GM18520 (cell line): ENCODE measurements around the gene CDK4.
"Not testable (repeated sequence)": the region's sequence is repeated elsewhere in the genome, so short reads cannot be mapped to it uniquely, and the experiment has no call there.

Experiments used
- ATAC-seq: cut with Tn5 transposase; IDR thresholded peaks from one replicate; pipeline ENCODE4 v1.9.1; 2021; ENCODE audit not compliant: unreplicated experiment

CDK4 gene

GRCh38 chr12:57715036-57715748 lies 36.9 kb downstream of the CDK4 start:
- not testable (repeated sequence) for ATAC-seq

- ATAC-seq = no peak
Observed at GRCh38 chr12:57713209-57713608, 38.9 kb downstream of the CDK4 start.

GRCh38 chr12:57712701-57713100 lies 39.4 kb downstream of the CDK4 start:
- ATAC-seq = no peak

GRCh38 chr12:57708296-57708695 lies 43.8 kb downstream of the CDK4 start:
- no peak for ATAC-seq

- no peak for ATAC-seq
Observed at GRCh38 chr12:57707250-57707649, 44.9 kb downstream of the CDK4 start.

GRCh38 chr12:57700317-57700716 lies 51.8 kb downstream of the CDK4 start:
- no peak for ATAC-seq

GRCh38 chr12:57698414-57698813 lies 53.7 kb downstream of the CDK4 start:
- ATAC-seq = no peak
